K562 (cell line): ENCODE data around the gene ALDH1A3. TPM values are rescaled to one million over a fixed set of nuclear protein-coding genes. Genes with fewer than 3 reads are reported as not detected.

Experiments
- ATAC-seq: fragments of 200-7000 bp; cut with Tn5 transposase; 3 replicates; pipeline ENCODE4 v1.9.1; 2020; ENCODE audit warnings: moderate library complexity
- BruUV-seq: library from RNA; stranded (reverse); fragments of 400-500 nt; replicated peaks from 2 replicates; lab custom pipeline; 2021; lab: Mats Ljungman, UMichigan
- CTCF ChIA-PET: fragments of 300-600 bp; formaldehyde crosslinking; extraction: SDS; loops from one replicate; lab custom pipeline; 2021; ENCODE audit warnings: low intra/inter-chr PET ratio; lab: Yijun Ruan, JAX
- POLR2A ChIA-PET: fragments of 300-600, 350-650 bp; sonication (Branson Sonifier 250); formaldehyde crosslinking; extraction: SDS; loops from one replicate; lab custom pipeline; 2021; ENCODE audit warnings: antibody characterized with exemption, inconsistent platforms; lab: Yijun Ruan, JAX
- DNase-seq, 4 experiments: peaks; one replicate each; pipeline versions ENCODE4 v3.0.0 to v3.0.0-alpha.2; 2011 to 2018; ENCODE audit warnings: low spot score in 3 of 4, mixed read lengths in 3 of 4; ENCODE audit errors: extremely low read depth in 1 of 4
- FAIRE-seq: peaks from 2 replicates; lab custom pipeline; 2011; peaks lifted over from hg19 to GRCh38; lab: Jason Lieb, UNC
- H2AFZ ChIP-seq: 2 replicates; pipeline ENCODE4 v1.6.0; 2011; ENCODE audit warnings: low read depth, low read length, control low read depth, inconsistent platforms
- H3K27ac ChIP-seq: fragments of 200-600 bp; 3 replicates; pipeline ENCODE4 v1.8.0; 2011; ENCODE audit warnings: low read depth, mild to moderate bottlenecking, control low read depth, inconsistent platforms, low read length, moderate library complexity, mixed read lengths; ENCODE audit errors: extremely low read depth
- H3K27me3 ChIP-seq, 2 experiments: fragments of 300-600 bp in 1 of 2; 2 replicates in 1 of 2; 3 replicates in 1 of 2; pipeline versions ENCODE4 v1.6.0 to v1.8.0; 2011; ENCODE audit warnings: inconsistent platforms in 2 of 2, low read length in 2 of 2, mild to moderate bottlenecking in 1 of 2, mixed read lengths in 1 of 2, moderate library complexity in 1 of 2; ENCODE audit not compliant: control insufficient read depth in 2 of 2, insufficient read depth in 2 of 2
- H3K36me3 ChIP-seq: fragments of 300-600 bp; 3 replicates; pipeline ENCODE4 v1.8.0; 2011; ENCODE audit warnings: mild to moderate bottlenecking, low read length, inconsistent platforms; ENCODE audit not compliant: control insufficient read depth, insufficient read depth
- H3K4me1 ChIP-seq, 2 experiments: fragments of 200-600 bp in 1 of 2; replicated peaks in 1 of 2; 2 replicates in 1 of 2; 3 replicates in 1 of 2; pipeline versions ENCODE4 v1.5.1 to v1.8.0; 2011; ENCODE audit warnings: inconsistent platforms in 2 of 2, low read length in 2 of 2, mild to moderate bottlenecking in 1 of 2, mixed read lengths in 1 of 2, moderate library complexity in 1 of 2; ENCODE audit not compliant: control insufficient read depth in 2 of 2, insufficient read depth in 2 of 2
- H3K4me2 ChIP-seq: 2 replicates; pipeline ENCODE4 v1.6.1; 2011; ENCODE audit warnings: low read length, control low read depth, inconsistent platforms, mixed read lengths; ENCODE audit not compliant: insufficient read depth
- H3K4me3 ChIP-seq: fragments of 200-600 bp; sonication (generic), shearing (Covaris generic); 2 replicates; pipeline ENCODE4 v1.5.1; 2016; ENCODE audit warnings: control low read depth, inconsistent platforms
- H3K79me2 ChIP-seq: fragments of 200-600 bp; 3 replicates; pipeline ENCODE4 v1.8.0; 2011; ENCODE audit warnings: low read length, inconsistent platforms; ENCODE audit not compliant: control insufficient read depth, insufficient read depth
- H3K9ac ChIP-seq, 2 experiments: 2 replicates each; pipeline versions ENCODE4 v1.6.0 to v1.6.1; 2011; ENCODE audit warnings: low read depth in 2 of 2, low read length in 2 of 2, control low read depth in 1 of 2, inconsistent platforms in 1 of 2, mild to moderate bottlenecking in 1 of 2, mixed read lengths in 1 of 2; ENCODE audit not compliant: insufficient read depth in 1 of 2
- H3K9me1 ChIP-seq: one replicate; pipeline ENCODE4 v1.6.0; 2011; ENCODE audit warnings: inconsistent platforms, mild to moderate bottlenecking, low read length, moderate library complexity; ENCODE audit not compliant: control insufficient read depth, insufficient read depth
- H3K9me3 ChIP-seq: replicated peaks from 2 replicates; pipeline ENCODE4 v1.5.1; 2011; ENCODE audit warnings: low read depth, low read length, inconsistent platforms; ENCODE audit not compliant: control insufficient read depth, insufficient read depth
- H4K20me1 ChIP-seq: replicated peaks from 2 replicates; pipeline ENCODE4 v1.6.1; 2011; ENCODE audit warnings: low read length, inconsistent platforms, mixed read lengths; ENCODE audit not compliant: control insufficient read depth, insufficient read depth
- DNMT1 ChIP-seq: fragments of 450-650 bp; IDR thresholded peaks from 2 replicates; pipeline ENCODE4 v1.6.1; 2016; ENCODE audit warnings: antibody characterized with exemption, mild to moderate bottlenecking
- NBN ChIP-seq: fragments of 450-650 bp; IDR thresholded peaks from 2 replicates; pipeline ENCODE4 v1.6.1; 2016; ENCODE audit warnings: low read depth, mild to moderate bottlenecking
- SRSF3 ChIP-seq: fragments of 200-400 bp; formaldehyde crosslinking; IDR thresholded peaks from 2 replicates; pipeline ENCODE4 v1.6.1; 2016; ENCODE audit warnings: mild to moderate bottlenecking, low read length, moderate library complexity; ENCODE audit not compliant: insufficient read depth
- ZFP30 ChIP-seq: fragments of 250-450 bp; sonication (Bioruptor Pico); IDR thresholded peaks from 2 replicates; pipeline ENCODE4 v1.8.0; 2022; ENCODE audit warnings: moderate library complexity, mild to moderate bottlenecking, inconsistent platforms, borderline replicate concordance
- ZNF766 ChIP-seq: fragments of 200-800 bp; sonication (Bioruptor generic); conservative IDR thresholded peaks from 2 replicates; pipeline ENCODE4 v1.6.1; 2016; ENCODE audit warnings: missing genetic modification characterization, missing compliant biosample characterization
- WGBS: fragments of 100-300 bp; shearing (Covaris generic); methylation state at CpG from one replicate; pipeline ENCODE4 v1.1.6; 2016; ENCODE audit warnings: low coverage, mixed read lengths; ENCODE audit not compliant: insufficient coverage; ENCODE audit errors: missing lambda C conversion rate; 5-methylcytosine and 5-hydroxymethylcytosine counted together
- in situ Hi-C: fragments of 300-500 bp; cut with MboI; formaldehyde crosslinking; loops from 4 replicates; pipeline ENCODE4 v1.15.0; 2018; ENCODE audit warnings: inconsistent platforms, mixed read lengths
- intact Hi-C: fragments of 100-400 bp; cut with micrococcal nuclease; formaldehyde crosslinking; loops from 2 replicates; pipeline ENCODE4 v1.14.2; 2022
- polyA plus RNA-seq, 8 experiments: library from polyadenylated mRNA; depleted of rRNA in 4 of 8; stranded (reverse) in 5 of 8; unstranded in 3 of 8; fragments of >200 nt; fragmentation: Nextera tagmentation in 2 of 8; fragmentation: Illumina TruSeq in 1 of 8; extraction: Ambion mirVana in 2 of 8; extraction: Trizol in 1 of 8; gene quantifications; 2 replicates each; pipeline versions ENCODE4 v1.2.1 to v1.2.3, GENCODE V29; 2011 to 2014; ENCODE audit warnings: inconsistent platforms in 1 of 8, missing spikeins in 1 of 8
- total RNA-seq, 7 experiments: library from RNA; depleted of rRNA in 6 of 7; stranded (reverse); fragments of >200 nt in 6 of 7; fragmentation: Illumina TruSeq in 2 of 7; extraction: Trizol in 2 of 7; gene quantifications; 2 replicates each; pipeline versions ENCODE4 v1.2.1 to v1.2.3, GENCODE V29; 2011 to 2021; ENCODE audit warnings: low replicate concordance in 1 of 7

The ALDH1A3 gene
- total and polyA plus RNA-seq, 9 of the 15 experiments (the other 6 are each of a cell fraction or from before 2014, with no cell fraction given), result 0.38 TPM; not detected in 8

DNA sequence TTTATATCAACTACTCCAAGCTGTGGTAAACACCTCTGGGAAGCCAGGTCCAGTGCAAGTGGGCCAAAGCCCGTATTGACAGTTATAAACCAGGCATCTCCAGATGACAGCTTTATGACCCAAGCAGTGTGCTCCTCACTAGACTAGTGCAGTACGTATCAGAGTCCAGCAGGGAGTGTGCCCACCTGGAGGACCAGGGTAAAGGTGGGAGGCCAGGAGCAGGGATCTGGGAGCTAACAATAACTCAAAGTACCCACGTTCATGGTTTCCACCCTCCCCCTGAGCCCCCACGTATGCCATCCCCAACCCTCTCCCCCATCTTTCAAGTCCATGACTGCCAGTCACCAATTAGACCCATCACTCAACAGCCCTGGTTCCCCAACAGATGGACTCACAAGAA, 27.0 kb upstream of the ALDH1A3 start:
- Histone ChIP-seq H3K36me3 (no peaks in the 10 kb centered on the region), H2AFZ (no peak overlapping the region), H3K79me2 (no peaks in the 10 kb centered on the region), H3K4me1 (peaks cover 0 to 8% of the 10 kb centered on the region in 2 experiments; a peak in 2 of 5 replicates), H3K9me1 (no peaks in the 10 kb centered on the region), H3K4me2 (no peak overlapping the region), H3K9ac (no peak overlapping the region), H3K27me3 (peaks cover 17 to 34% of the 10 kb centered on the region in 2 experiments; a peak in 4 of 5 replicates), H3K4me3 (no peak overlapping the region), H3K9me3 (no peaks in the 10 kb centered on the region; the same call in 1 of the 2 replicates), H4K20me1 (no peaks in the 10 kb centered on the region)
- no TSS peak for BruUV-seq
- intact Hi-C loops, result no loop called here
- WGBS, result 0% methylated on average over 3 of the region's 4 CpGs
- DNase-seq (no peak), ATAC-seq (no peak), FAIRE-seq (no peak)
- CTCF ChIA-PET, result no interaction called here
- in situ Hi-C loops, result no loop called here
- TF ChIP-seq NBN (no peak), SRSF3 (no peak)
- TF ChIP-seq, all 486 proteins: peak for 0
- no peak overlapping the region for H3K27ac ChIP-seq
- POLR2A ChIA-PET, result interaction anchor here (0.6 kb wide), 1 partner anchor 22 kb away, joined by 3 read pairs; no protein-coding TSS in a partner anchor

DNA sequence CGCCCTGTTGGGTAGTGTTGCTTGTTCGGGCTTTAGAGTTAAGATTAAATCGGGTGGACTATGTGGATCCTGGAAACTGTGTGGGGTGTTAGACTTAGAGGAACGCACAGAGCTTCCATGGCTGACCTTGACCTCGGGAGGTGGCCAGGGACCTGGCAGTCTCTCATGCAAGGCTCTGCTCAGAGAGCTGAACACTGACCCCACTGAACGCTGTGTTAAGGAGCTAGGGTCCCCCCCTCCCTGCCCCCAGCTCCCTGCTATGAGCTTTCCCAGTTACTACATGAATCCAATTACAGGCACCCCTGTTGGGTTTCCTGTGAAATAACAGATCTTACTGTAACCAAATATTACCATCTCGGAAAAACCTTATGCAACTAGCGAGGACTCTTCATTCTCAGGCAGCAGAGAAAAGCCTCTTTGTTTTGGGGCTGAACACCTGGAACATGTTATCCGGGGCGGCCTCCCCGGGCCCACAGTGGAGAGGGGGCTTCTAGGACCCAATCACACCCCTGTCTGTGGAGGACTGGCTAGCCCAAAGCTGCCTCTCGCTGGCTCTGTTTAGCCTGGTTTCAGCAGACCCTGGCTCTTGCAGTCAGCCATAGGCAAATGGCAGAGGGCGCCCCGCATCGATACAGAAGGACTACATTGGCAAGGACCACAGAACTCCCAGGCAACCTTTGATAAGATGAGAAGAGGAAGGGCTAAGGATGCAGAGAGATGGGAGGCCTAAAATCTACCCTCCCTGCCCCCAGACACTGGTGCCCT, 25.8 kb upstream of the ALDH1A3 start:
- Histone ChIP-seq H3K9ac (no peak overlapping the region), H3K9me3 (no peaks in the 10 kb centered on the region; the same call in 1 of the 2 replicates), H3K27ac (no peak overlapping the region), H2AFZ (no peak overlapping the region), H3K79me2 (no peaks in the 10 kb centered on the region), H3K9me1 (no peaks in the 10 kb centered on the region), H3K4me3 (no peak overlapping the region), H3K4me1 (peaks cover 0 to 8% of the 10 kb centered on the region in 2 experiments; a peak in 2 of 5 replicates), H3K36me3 (no peaks in the 10 kb centered on the region), H3K4me2 (no peak overlapping the region), H3K27me3 (peaks cover 17 to 29% of the 10 kb centered on the region in 2 experiments; a peak in 4 of 5 replicates), H4K20me1 (no peaks in the 10 kb centered on the region)
- CTCF ChIA-PET, result no interaction called here
- no TSS peak for BruUV-seq
- DNase-seq, result no peak
- intact Hi-C loops, result no loop called here
- no peak for FAIRE-seq
- under 1% methylated on average over 15 of the region's 15 CpGs for WGBS
- POLR2A ChIA-PET, result interaction anchor here (0.7 kb wide), 1 partner anchor 48 kb away, joined by 3 read pairs; no protein-coding TSS in a partner anchor
- no peak for TF ChIP-seq ZNF766 (CRISPR knock-in tag)
- no peak for TF ChIP-seq DNMT1
- TF ChIP-seq ZFP30 (CRISPR knock-in tag), result no peak
- ATAC-seq, result no peak
- in situ Hi-C loops, result no loop called here
